ENCODE measurements around the gene PNMA6E.

DNA sequence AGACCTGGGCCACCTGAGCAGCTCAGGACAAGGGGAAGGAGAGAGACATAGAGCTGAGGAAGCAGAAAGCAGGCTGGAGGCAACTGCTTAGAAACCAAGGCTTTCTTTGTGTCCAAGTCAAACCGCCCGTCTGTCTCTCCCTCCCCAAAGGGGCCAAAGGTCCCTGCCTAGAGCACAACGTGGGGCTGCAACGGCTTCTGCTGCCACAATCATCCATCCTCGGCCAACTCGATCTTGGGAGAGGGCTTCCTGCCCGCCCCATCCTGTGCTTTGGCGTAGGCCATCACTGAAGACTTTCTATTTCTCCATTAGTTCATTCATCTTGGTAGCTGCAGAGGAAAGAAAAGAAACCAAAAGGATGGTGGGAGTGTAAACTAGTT, 46.4 kb upstream of the PNMA6E start:
- TF ChIP-seq, protein P1, sequence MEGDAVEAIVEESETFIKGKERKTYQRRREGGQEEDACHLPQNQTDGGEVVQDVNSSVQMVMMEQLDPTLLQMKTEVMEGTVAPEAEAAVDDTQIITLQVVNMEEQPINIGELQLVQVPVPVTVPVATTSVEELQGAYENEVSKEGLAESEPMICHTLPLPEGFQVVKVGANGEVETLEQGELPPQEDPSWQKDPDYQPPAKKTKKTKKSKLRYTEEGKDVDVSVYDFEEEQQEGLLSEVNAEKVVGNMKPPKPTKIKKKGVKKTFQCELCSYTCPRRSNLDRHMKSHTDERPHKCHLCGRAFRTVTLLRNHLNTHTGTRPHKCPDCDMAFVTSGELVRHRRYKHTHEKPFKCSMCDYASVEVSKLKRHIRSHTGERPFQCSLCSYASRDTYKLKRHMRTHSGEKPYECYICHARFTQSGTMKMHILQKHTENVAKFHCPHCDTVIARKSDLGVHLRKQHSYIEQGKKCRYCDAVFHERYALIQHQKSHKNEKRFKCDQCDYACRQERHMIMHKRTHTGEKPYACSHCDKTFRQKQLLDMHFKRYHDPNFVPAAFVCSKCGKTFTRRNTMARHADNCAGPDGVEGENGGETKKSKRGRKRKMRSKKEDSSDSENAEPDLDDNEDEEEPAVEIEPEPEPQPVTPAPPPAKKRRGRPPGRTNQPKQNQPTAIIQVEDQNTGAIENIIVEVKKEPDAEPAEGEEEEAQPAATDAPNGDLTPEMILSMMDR (IDR thresholded peaks at IDR 0.05) = no peak
- no peak for TF ChIP-seq ZFX (IDR thresholded peaks at IDR 0.05; ENCODE audit: borderline replicate concordance)

Measured in 22Rv1 (cell line).